ENCODE results near the gene TBC1D14.

TBC1D14 gene

GRCh38 chr4:6955261-6955911 lies 45.8 kb downstream of the TBC1D14 start:
- DNase-seq (ENCODE audit: low read depth, low spot score): no peak
- Histone ChIP-seq H3K4me3 (ENCODE audit: low read length) (no peak overlapping the region), H3K4me1 (ENCODE audit: control insufficient read depth, insufficient read depth, low read length) (peaks cover 3% of the 10 kb centered on the region; the same call in 1 of the 2 replicates), H3K27me3 (ENCODE audit: control insufficient read depth, insufficient read depth, low read length) (no peaks in the 10 kb centered on the region), H3K9me3 (ENCODE audit: control insufficient read depth, insufficient read depth, low read length) (no peaks in the 10 kb centered on the region), H3K36me3 (ENCODE audit: control insufficient read depth, insufficient read depth, low read length) (no peaks in the 10 kb centered on the region; the same call in 1 of the 2 replicates), H3K27ac (ENCODE audit: low read length) (no peak overlapping the region)
- no CpG with 5 or more reads among the region's 17 CpGs for WGBS (ENCODE audit: insufficient coverage, insufficient read length)

- no CpG with 5 or more reads among the region's 6 CpGs for WGBS (ENCODE audit: insufficient coverage, insufficient read length)
- no peak overlapping the region for H3K27ac ChIP-seq (ENCODE audit: low read length)
- no peaks in the 10 kb centered on the region; the same call in 1 of the 2 replicates for H3K36me3 ChIP-seq (ENCODE audit: control insufficient read depth, insufficient read depth, low read length)
- H3K27me3 ChIP-seq (ENCODE audit: control insufficient read depth, insufficient read depth, low read length): no peaks in the 10 kb centered on the region
- H3K4me1 ChIP-seq (ENCODE audit: control insufficient read depth, insufficient read depth, low read length): peaks cover 3% of the 10 kb centered on the region
- no peak overlapping the region for H3K4me3 ChIP-seq (ENCODE audit: low read length)
- DNase-seq (ENCODE audit: low read depth, low spot score): no peak
- no peaks in the 10 kb centered on the region for H3K9me3 ChIP-seq (ENCODE audit: control insufficient read depth, insufficient read depth, low read length)
Observed at GRCh38 chr4:6956087-6956433, 46.4 kb downstream of the TBC1D14 start.

- Histone ChIP-seq H3K9me3 (ENCODE audit: control insufficient read depth, insufficient read depth, low read length) (no peaks in the 10 kb centered on the region), H3K27ac (ENCODE audit: low read length) (no peak overlapping the region), H3K4me3 (ENCODE audit: low read length) (no peak overlapping the region), H3K27me3 (ENCODE audit: control insufficient read depth, insufficient read depth, low read length) (no peaks in the 10 kb centered on the region), H3K4me1 (ENCODE audit: control insufficient read depth, insufficient read depth, low read length) (peaks cover 5% of the 10 kb centered on the region), H3K36me3 (ENCODE audit: control insufficient read depth, insufficient read depth, low read length) (no peaks in the 10 kb centered on the region; the same call in 1 of the 2 replicates)
- no CpG with 5 or more reads among the region's 24 CpGs for WGBS (ENCODE audit: insufficient coverage, insufficient read length)
- DNase-seq (ENCODE audit: low read depth, low spot score): no peak
Observed at GRCh38 chr4:6956434-6957147, 47.0 kb downstream of the TBC1D14 start.

- Histone ChIP-seq H3K27me3 (ENCODE audit: control insufficient read depth, insufficient read depth, low read length) (no peaks in the 10 kb centered on the region), H3K4me1 (ENCODE audit: control insufficient read depth, insufficient read depth, low read length) (peaks cover 8% of the 10 kb centered on the region), H3K27ac (ENCODE audit: low read length) (no peak overlapping the region), H3K36me3 (ENCODE audit: control insufficient read depth, insufficient read depth, low read length) (no peaks in the 10 kb centered on the region; the same call in 1 of the 2 replicates), H3K4me3 (ENCODE audit: low read length) (no peak overlapping the region), H3K9me3 (ENCODE audit: control insufficient read depth, insufficient read depth, low read length) (no peaks in the 10 kb centered on the region)
- WGBS (ENCODE audit: insufficient coverage, insufficient read length): no CpG with 5 or more reads among the region's 6 CpGs
- DNase-seq (ENCODE audit: low read depth, low spot score): no peak
Observed at GRCh38 chr4:6957148-6957520, 47.5 kb downstream of the TBC1D14 start.

GRCh38 chr4:6957994-6958393 lies 48.4 kb downstream of the TBC1D14 start:
- WGBS (ENCODE audit: insufficient coverage, insufficient read length): no CpG with 5 or more reads among the region's 5 CpGs
- no peak overlapping the region for H3K27ac ChIP-seq (ENCODE audit: low read length)
- DNase-seq (ENCODE audit: low read depth, low spot score): no peak
- H3K9me3 ChIP-seq (ENCODE audit: control insufficient read depth, insufficient read depth, low read length): no peaks in the 10 kb centered on the region
- H3K36me3 ChIP-seq (ENCODE audit: control insufficient read depth, insufficient read depth, low read length): no peaks in the 10 kb centered on the region; the same call in 1 of the 2 replicates
- H3K27me3 ChIP-seq (ENCODE audit: control insufficient read depth, insufficient read depth, low read length): no peaks in the 10 kb centered on the region
- no peak overlapping the region for H3K4me3 ChIP-seq (ENCODE audit: low read length)
- H3K4me1 ChIP-seq (ENCODE audit: control insufficient read depth, insufficient read depth, low read length): peaks cover 12% of the 10 kb centered on the region

GRCh38 chr4:6959261-6959660 lies 49.6 kb downstream of the TBC1D14 start:
- DNase-seq (ENCODE audit: low read depth, low spot score): no peak
- H3K27ac ChIP-seq (ENCODE audit: low read length): no peak overlapping the region
- no CpG with 5 or more reads among the region's 5 CpGs for WGBS (ENCODE audit: insufficient coverage, insufficient read length)
- no peak overlapping the region for H3K4me3 ChIP-seq (ENCODE audit: low read length)
- H3K36me3 ChIP-seq (ENCODE audit: control insufficient read depth, insufficient read depth, low read length): no peaks in the 10 kb centered on the region; the same call in 1 of the 2 replicates
- H3K4me1 ChIP-seq (ENCODE audit: control insufficient read depth, insufficient read depth, low read length): peaks cover 12% of the 10 kb centered on the region
- no peaks in the 10 kb centered on the region for H3K27me3 ChIP-seq (ENCODE audit: control insufficient read depth, insufficient read depth, low read length)
- H3K9me3 ChIP-seq (ENCODE audit: control insufficient read depth, insufficient read depth, low read length): no peaks in the 10 kb centered on the region

- Histone ChIP-seq H3K27me3 (ENCODE audit: control insufficient read depth, insufficient read depth, low read length) (no peaks in the 10 kb centered on the region), H3K9me3 (ENCODE audit: control insufficient read depth, insufficient read depth, low read length) (no peaks in the 10 kb centered on the region), H3K4me3 (ENCODE audit: low read length) (no peak overlapping the region), H3K4me1 (ENCODE audit: control insufficient read depth, insufficient read depth, low read length) (peaks cover 12% of the 10 kb centered on the region), H3K27ac (ENCODE audit: low read length) (no peak overlapping the region), H3K36me3 (ENCODE audit: control insufficient read depth, insufficient read depth, low read length) (no peaks in the 10 kb centered on the region; the same call in 1 of the 2 replicates)
- no peak for DNase-seq (ENCODE audit: low read depth, low spot score)
- no CpG with 5 or more reads among the region's 4 CpGs for WGBS (ENCODE audit: insufficient coverage, insufficient read length)
Observed at GRCh38 chr4:6960154-6960553, 50.5 kb downstream of the TBC1D14 start.

GRCh38 chr4:6960628-6961412 lies 51.2 kb downstream of the TBC1D14 start:
- no peak overlapping the region for H3K4me3 ChIP-seq (ENCODE audit: low read length)
- DNase-seq (ENCODE audit: low read depth, low spot score): no peak
- H3K27me3 ChIP-seq (ENCODE audit: control insufficient read depth, insufficient read depth, low read length): no peaks in the 10 kb centered on the region
- H3K9me3 ChIP-seq (ENCODE audit: control insufficient read depth, insufficient read depth, low read length): no peaks in the 10 kb centered on the region
- peaks cover 12% of the 10 kb centered on the region for H3K4me1 ChIP-seq (ENCODE audit: control insufficient read depth, insufficient read depth, low read length)
- no peaks in the 10 kb centered on the region; the same call in 1 of the 2 replicates for H3K36me3 ChIP-seq (ENCODE audit: control insufficient read depth, insufficient read depth, low read length)
- WGBS (ENCODE audit: insufficient coverage, insufficient read length): no CpG with 5 or more reads among the region's 20 CpGs
- no peak overlapping the region for H3K27ac ChIP-seq (ENCODE audit: low read length)

- WGBS (ENCODE audit: insufficient coverage, insufficient read length): no CpG with 5 or more reads among the region's 20 CpGs
Observed at GRCh38 chr4:6961496-6962210, 52.0 kb downstream of the TBC1D14 start.

More at GRCh38 chr4:6961496-6962210, 52.0 kb downstream of the TBC1D14 start:
- no peaks in the 10 kb centered on the region for H3K27me3 ChIP-seq (ENCODE audit: control insufficient read depth, insufficient read depth, low read length)
- H3K36me3 ChIP-seq (ENCODE audit: control insufficient read depth, insufficient read depth, low read length): no peaks in the 10 kb centered on the region; the same call in 1 of the 2 replicates
- H3K4me3 ChIP-seq (ENCODE audit: low read length): no peak overlapping the region
- no peak overlapping the region for H3K27ac ChIP-seq (ENCODE audit: low read length)
- peaks cover 12% of the 10 kb centered on the region for H3K4me1 ChIP-seq (ENCODE audit: control insufficient read depth, insufficient read depth, low read length)
- no peaks in the 10 kb centered on the region for H3K9me3 ChIP-seq (ENCODE audit: control insufficient read depth, insufficient read depth, low read length)
- DNase-seq (ENCODE audit: low read depth, low spot score): no peak
